Natural killer cell (primary cell): ENCODE data around the gene FRA10AC1. TPM values are rescaled to one million over a fixed set of nuclear protein-coding genes. Genes with fewer than 3 reads are reported as not detected.

Experiments used
- ATAC-seq, 3 donors: fragments of 150-1000 bp in 2 of 3; fragments of 200-7000 bp in 1 of 3; cut with Tn5 transposase; 1 replicate in 1 of 3; 2 replicates in 2 of 3; pipeline ENCODE4 v1.10.0; 2021; ENCODE audit warnings: mild to moderate bottlenecking in 2 of 3, moderate library complexity in 2 of 3
- DNase-seq, 2 donors: peaks; one replicate each; pipeline versions ENCODE4 v3.0.0 to v3.0.0-alpha.2; 2013 to 2021; ENCODE audit warnings: mixed read lengths in 1 of 2
- H3K27ac ChIP-seq: one replicate; pipeline ENCODE4 v1.5.1; 2013; ENCODE audit warnings: mild to moderate bottlenecking, low read length
- H3K27me3 ChIP-seq: one replicate; pipeline ENCODE4 v1.6.1; 2013; ENCODE audit warnings: low read length; ENCODE audit not compliant: control insufficient read depth, insufficient read depth
- H3K36me3 ChIP-seq: one replicate; pipeline ENCODE4 v1.6.1; 2013; ENCODE audit warnings: low read length; ENCODE audit not compliant: control insufficient read depth, insufficient read depth
- H3K4me1 ChIP-seq: one replicate; pipeline ENCODE4 v1.6.1; 2013; ENCODE audit warnings: low read length; ENCODE audit not compliant: control insufficient read depth, insufficient read depth
- H3K4me3 ChIP-seq: one replicate; pipeline ENCODE4 v1.5.1; 2013; ENCODE audit warnings: low read length
- H3K9me3 ChIP-seq: one replicate; pipeline ENCODE4 v1.6.1; 2013; ENCODE audit warnings: low read length; ENCODE audit not compliant: control insufficient read depth, insufficient read depth
- H3K27ac Mint-ChIP-seq, 2 donors: one replicate each; pipeline ENCODE4 v1.8.0; 2022; ENCODE audit warnings: mild to moderate bottlenecking in 2 of 2, mixed read lengths in 2 of 2, moderate library complexity in 1 of 2
- H3K27me3 Mint-ChIP-seq, 2 donors: one replicate each; pipeline ENCODE4 v1.8.0; 2022; ENCODE audit warnings: low read depth in 2 of 2, mixed read lengths in 2 of 2
- H3K36me3 Mint-ChIP-seq: one replicate; pipeline ENCODE4 v1.8.0; 2022; ENCODE audit warnings: mixed read lengths
- H3K4me1 Mint-ChIP-seq, 2 donors: one replicate each; pipeline ENCODE4 v1.8.0; 2022; ENCODE audit warnings: mixed read lengths in 2 of 2
- H3K4me3 Mint-ChIP-seq: one replicate; pipeline ENCODE4 v1.8.0; 2022; ENCODE audit warnings: mild to moderate bottlenecking, moderate library complexity, mixed read lengths
- H3K9me3 Mint-ChIP-seq, 2 donors: one replicate each; pipeline ENCODE4 v1.8.0; 2022; ENCODE audit warnings: mixed read lengths in 2 of 2
- WGBS: methylation state at CpG from one replicate; pipeline ENCODE4 v1.1.7; 2013; ENCODE audit warnings: missing lambda C conversion rate; ENCODE audit not compliant: insufficient coverage; 5-methylcytosine and 5-hydroxymethylcytosine counted together
- intact Hi-C: fragments of 100-400 bp; cut with micrococcal nuclease; formaldehyde crosslinking; loops from one replicate; pipeline ENCODE4 v1.14.2; 2022
- total RNA-seq, 4 donors: library from RNA; stranded (reverse); fragments of 120-200 nt in 1 of 4; gene quantifications; one replicate each; pipeline versions ENCODE4 v1.2.3 to v1.2.4, GENCODE V29; 2013 to 2022
- TF ChIP-seq, protein P1 (sequence below): fragments of 200-600 bp; IDR thresholded peaks from one replicate; pipeline ENCODE4 v1.8.0; 2022; ENCODE audit warnings: antibody characterized with exemption

FRA10AC1 gene
- total RNA-seq, 3 donors from 2014 or later (not counting 1 experiment from before 2014, with no cell fraction given): 8.3 to 18.7 (median 12.9) TPM

DNA sequence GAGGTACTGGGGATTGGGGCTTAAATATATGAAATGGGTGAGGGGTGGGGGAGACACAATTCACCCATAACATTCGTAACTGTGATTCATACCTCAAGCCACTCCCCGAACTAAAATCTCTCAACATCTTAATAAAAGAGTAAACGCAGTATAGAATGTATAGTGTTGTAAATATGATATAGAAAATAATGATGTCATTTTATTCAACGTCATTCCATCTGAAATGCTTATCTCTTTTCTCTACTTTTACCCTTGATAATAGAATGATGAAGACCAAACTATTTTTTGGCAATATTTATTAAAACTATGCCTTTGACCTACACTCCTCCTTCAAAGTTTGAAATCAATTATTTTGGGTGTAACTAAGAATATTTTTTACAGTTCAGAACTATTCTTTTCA is 36.4 kb downstream of the FRA10AC1 start:
- Histone ChIP-seq H3K27ac (no peak overlapping the region), H3K27me3 (no peaks in the 10 kb centered on the region), H3K4me3 (no peak overlapping the region), H3K9me3 (no peaks in the 10 kb centered on the region), H3K4me1 (no peaks in the 10 kb centered on the region), H3K36me3 (peaks cover 38% of the 10 kb centered on the region)
- Mint-ChIP-seq H3K9me3 (no peaks in the 10 kb centered on the region), H3K4me3 (no peak overlapping the region), H3K4me1 (no peaks in the 10 kb centered on the region), H3K27ac (no peak overlapping the region), H3K36me3 (peaks cover 14% of the 10 kb centered on the region), H3K27me3 (no peaks in the 10 kb centered on the region)
- WGBS: no CpG with 5 or more reads among the region's 4 CpGs
- ATAC-seq (no peak), DNase-seq (no peak)
- TF ChIP-seq, protein P1, sequence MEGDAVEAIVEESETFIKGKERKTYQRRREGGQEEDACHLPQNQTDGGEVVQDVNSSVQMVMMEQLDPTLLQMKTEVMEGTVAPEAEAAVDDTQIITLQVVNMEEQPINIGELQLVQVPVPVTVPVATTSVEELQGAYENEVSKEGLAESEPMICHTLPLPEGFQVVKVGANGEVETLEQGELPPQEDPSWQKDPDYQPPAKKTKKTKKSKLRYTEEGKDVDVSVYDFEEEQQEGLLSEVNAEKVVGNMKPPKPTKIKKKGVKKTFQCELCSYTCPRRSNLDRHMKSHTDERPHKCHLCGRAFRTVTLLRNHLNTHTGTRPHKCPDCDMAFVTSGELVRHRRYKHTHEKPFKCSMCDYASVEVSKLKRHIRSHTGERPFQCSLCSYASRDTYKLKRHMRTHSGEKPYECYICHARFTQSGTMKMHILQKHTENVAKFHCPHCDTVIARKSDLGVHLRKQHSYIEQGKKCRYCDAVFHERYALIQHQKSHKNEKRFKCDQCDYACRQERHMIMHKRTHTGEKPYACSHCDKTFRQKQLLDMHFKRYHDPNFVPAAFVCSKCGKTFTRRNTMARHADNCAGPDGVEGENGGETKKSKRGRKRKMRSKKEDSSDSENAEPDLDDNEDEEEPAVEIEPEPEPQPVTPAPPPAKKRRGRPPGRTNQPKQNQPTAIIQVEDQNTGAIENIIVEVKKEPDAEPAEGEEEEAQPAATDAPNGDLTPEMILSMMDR: no peak
- intact Hi-C loops: no loop called here

DNA sequence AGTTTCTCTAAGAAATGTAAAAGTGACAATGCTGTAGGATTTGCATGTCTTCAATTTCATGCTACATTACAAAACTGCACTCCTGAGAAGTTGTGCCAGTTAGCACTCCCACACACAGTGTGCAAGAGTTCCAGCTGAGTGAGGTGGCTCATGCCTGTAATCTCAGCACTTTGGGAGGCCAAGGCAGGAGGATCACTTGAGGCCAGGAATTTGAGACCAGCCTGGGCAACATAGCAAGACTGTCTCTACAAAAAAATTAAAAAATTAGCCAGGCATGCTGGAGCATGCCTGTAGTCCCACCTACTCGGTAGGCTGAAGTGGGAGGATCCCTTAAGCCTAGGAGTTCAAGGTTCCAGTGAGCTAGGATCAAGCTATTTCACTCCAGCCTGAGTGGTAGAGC is 44.6 kb downstream of the FRA10AC1 start:
- Histone ChIP-seq H3K27ac (no peak overlapping the region), H3K36me3 (no peaks in the 10 kb centered on the region), H3K4me1 (no peaks in the 10 kb centered on the region), H3K27me3 (no peaks in the 10 kb centered on the region), H3K9me3 (no peaks in the 10 kb centered on the region), H3K4me3 (no peak overlapping the region)
- Mint-ChIP-seq H3K4me1 (no peaks in the 10 kb centered on the region), H3K27ac (no peak overlapping the region), H3K36me3 (no peaks in the 10 kb centered on the region), H3K27me3 (no peaks in the 10 kb centered on the region), H3K4me3 (no peak overlapping the region), H3K9me3 (no peaks in the 10 kb centered on the region)
- 100% methylated on average over 1 of the region's 1 CpG for WGBS
- DNase-seq (no peak), ATAC-seq (no peak)
- intact Hi-C loops: no loop called here
- TF ChIP-seq, protein P1: no peak

DNA sequence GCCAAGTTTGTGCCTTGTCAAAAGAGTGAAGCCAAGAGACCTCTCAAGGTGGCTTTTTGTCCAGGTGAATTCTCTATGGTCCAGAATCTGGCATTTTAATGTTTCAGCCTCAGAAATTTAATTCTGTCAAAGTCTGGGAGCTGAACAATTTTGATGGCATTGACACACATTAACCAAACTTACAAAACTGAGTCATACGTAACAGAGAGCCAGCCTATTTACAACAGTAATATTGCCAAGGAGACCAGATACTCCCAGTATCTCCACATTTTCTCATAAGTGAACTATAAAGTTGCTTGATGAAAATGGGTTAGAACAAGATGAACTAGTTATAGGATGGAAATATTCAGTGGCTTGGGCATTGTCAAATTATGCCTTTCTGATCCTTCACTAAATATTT is 46.2 kb downstream of the FRA10AC1 start:
- Mint-ChIP-seq H3K4me1 (no peaks in the 10 kb centered on the region), H3K9me3 (no peaks in the 10 kb centered on the region), H3K27me3 (no peaks in the 10 kb centered on the region), H3K27ac (no peak overlapping the region), H3K36me3 (no peaks in the 10 kb centered on the region), H3K4me3 (no peak overlapping the region)
- Histone ChIP-seq H3K9me3 (no peaks in the 10 kb centered on the region), H3K4me1 (no peaks in the 10 kb centered on the region), H3K27ac (no peak overlapping the region), H3K4me3 (no peak overlapping the region), H3K27me3 (no peaks in the 10 kb centered on the region), H3K36me3 (no peaks in the 10 kb centered on the region)
- ATAC-seq (no peak), DNase-seq (no peak)
- 100% methylated on average over 1 of the region's 1 CpG for WGBS
- TF ChIP-seq, protein P1: no peak
- intact Hi-C loops: no loop called here

DNA sequence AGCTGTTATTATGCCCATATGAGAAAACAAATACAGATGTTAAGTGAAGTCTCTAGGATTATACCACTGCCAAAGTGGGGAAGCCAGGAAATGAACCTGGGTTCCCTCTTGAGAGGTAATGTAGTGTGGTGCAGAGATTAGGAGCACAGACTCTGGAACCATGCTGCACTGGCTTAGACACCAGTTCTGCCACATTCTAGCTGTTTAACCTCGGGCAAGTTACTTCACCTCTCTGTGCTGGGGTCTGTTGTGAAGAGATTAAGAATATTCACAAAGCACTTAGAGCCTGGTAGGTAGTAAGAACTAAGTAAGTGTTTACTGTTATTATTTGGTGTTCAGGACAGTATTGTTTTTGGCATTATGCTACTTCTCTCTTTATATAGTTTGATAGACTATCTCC is 48.2 kb downstream of the FRA10AC1 start:
- DNase-seq (no peak), ATAC-seq (no peak)
- H3K4me1 Mint-ChIP-seq: no peaks in the 10 kb centered on the region
- no peaks in the 10 kb centered on the region for H3K27me3 Mint-ChIP-seq
- WGBS: 100% methylated on average over 1 of the region's 1 CpG
- no peaks in the 10 kb centered on the region for H3K27me3 ChIP-seq
- no peak overlapping the region for H3K4me3 ChIP-seq
- no peaks in the 10 kb centered on the region for H3K36me3 Mint-ChIP-seq
- H3K27ac ChIP-seq: no peak overlapping the region
- no peaks in the 10 kb centered on the region for H3K4me1 ChIP-seq
- no peaks in the 10 kb centered on the region for H3K36me3 ChIP-seq
- H3K4me3 Mint-ChIP-seq: no peak overlapping the region
- H3K9me3 Mint-ChIP-seq: no peaks in the 10 kb centered on the region
- TF ChIP-seq, protein P1: no peak
- H3K9me3 ChIP-seq: no peaks in the 10 kb centered on the region
- intact Hi-C loops: no loop called here
- H3K27ac Mint-ChIP-seq: no peak overlapping the region
